Measurements from ENCODE around the gene TMC5. TPM values are rescaled to one million over a fixed set of nuclear protein-coding genes. Genes with fewer than 3 reads are reported as not detected.
"Not testable (repeated sequence)": the region's sequence is repeated elsewhere in the genome, so short reads cannot be mapped to it uniquely, and the experiment has no call there.

Gene TMC5
- total and polyA plus RNA-seq, 7 donors, result 0.01 to 0.04 TPM; not detected in 5

DNA sequence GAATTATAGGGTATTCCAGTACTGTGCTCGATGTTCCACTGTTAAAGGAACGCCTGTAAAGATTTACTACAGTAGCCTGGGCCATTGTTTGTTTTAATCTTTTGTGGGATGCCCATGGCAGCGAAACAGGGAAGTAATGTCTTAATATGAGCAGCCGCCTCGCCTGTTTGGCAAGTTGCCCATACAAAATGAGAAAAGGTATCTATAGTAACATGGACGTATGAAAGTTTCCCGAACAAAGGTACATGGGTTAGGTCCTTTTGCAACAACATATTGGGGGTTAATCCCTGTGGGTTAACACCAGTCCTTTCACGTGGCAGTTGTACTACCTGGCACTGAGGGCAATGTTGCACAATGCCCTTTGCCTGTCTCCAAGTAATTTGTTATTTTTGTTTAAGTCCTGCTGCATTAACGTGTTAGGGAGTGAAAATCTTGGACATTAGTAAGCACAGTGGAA is 21.1 kb upstream of the TMC5 start:
- no peak for DNase-seq
- Histone ChIP-seq H3K4me3 (no peak overlapping the region), H3K9me3 (no peaks in the 10 kb centered on the region), H3K4me1 (no peaks in the 10 kb centered on the region), H3K27me3 (ENCODE audit: insufficient read depth in 3 of 3, low read length in 2 of 3) (peaks cover 0 to 3% (median 0%) of the 10 kb centered on the region in 3 donors), H3K27ac (no peak overlapping the region), H3K36me3 (ENCODE audit: insufficient read depth in 1 of 2, low read depth in 1 of 2) (no peaks in the 10 kb centered on the region)
- 24 to 37% (median 28%) methylated on average over 9 of the region's 9 CpGs for WGBS, 3 donors
- no peak for ATAC-seq
- intact Hi-C loops (cut with DNase I), result no loop called here
- TF ChIP-seq, protein P1, sequence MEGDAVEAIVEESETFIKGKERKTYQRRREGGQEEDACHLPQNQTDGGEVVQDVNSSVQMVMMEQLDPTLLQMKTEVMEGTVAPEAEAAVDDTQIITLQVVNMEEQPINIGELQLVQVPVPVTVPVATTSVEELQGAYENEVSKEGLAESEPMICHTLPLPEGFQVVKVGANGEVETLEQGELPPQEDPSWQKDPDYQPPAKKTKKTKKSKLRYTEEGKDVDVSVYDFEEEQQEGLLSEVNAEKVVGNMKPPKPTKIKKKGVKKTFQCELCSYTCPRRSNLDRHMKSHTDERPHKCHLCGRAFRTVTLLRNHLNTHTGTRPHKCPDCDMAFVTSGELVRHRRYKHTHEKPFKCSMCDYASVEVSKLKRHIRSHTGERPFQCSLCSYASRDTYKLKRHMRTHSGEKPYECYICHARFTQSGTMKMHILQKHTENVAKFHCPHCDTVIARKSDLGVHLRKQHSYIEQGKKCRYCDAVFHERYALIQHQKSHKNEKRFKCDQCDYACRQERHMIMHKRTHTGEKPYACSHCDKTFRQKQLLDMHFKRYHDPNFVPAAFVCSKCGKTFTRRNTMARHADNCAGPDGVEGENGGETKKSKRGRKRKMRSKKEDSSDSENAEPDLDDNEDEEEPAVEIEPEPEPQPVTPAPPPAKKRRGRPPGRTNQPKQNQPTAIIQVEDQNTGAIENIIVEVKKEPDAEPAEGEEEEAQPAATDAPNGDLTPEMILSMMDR (IDR thresholded peaks at IDR 0.05), result no peak

DNA sequence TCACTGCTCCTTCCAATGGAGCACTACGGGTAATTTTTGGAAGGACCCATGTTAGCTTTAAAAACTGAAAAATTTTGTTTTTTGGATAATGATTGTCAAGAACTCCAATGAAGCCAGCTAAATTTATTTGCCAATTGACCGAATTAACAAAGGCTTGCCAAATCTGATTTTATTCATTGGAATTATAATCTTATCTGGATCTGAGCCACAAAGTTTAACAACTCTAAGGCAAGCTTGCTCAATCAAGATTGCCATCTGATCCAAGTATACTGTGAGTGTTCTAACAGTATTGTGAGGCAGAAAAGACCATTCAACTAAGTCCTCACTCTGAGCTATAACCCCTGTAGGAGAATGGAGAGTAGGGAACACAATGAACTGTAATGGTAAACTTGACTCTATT is 20.3 kb upstream of the TMC5 start:
- H3K9me3 ChIP-seq; H3K36me3 ChIP-seq (ENCODE audit: insufficient read depth in 1 of 2, low read depth in 1 of 2); DNase-seq; intact Hi-C loops (cut with DNase I); H3K4me3 ChIP-seq; H3K4me1 ChIP-seq; H3K27me3 ChIP-seq (ENCODE audit: insufficient read depth in 3 of 3, low read length in 2 of 3); H3K27ac ChIP-seq; ATAC-seq: not testable (repeated sequence)
- 42 to 70% (median 53%) methylated on average over 2 of the region's 2 CpGs for WGBS, 3 donors

DNA sequence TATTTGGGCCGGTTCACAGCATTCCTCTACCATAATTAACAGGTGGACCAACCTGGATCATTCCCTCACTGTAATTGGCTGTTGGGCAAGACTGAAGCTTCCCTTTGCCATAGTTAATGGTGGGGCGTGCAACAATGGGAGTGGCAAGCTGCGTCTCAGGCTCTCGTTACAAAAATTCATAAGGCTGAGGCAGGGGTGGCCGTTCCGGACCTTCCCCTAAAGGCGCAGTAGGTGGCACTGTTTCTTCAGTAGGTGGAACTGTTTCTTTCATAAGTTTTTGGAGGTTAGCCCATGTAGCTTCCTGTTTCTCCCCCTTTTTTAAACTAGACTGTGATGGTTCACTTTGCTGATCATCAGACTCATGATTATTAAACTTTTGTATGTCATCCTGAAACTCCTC is 17.0 kb upstream of the TMC5 start:
- H3K27me3 ChIP-seq (ENCODE audit: insufficient read depth in 3 of 3, low read length in 2 of 3), result peaks cover 0 to 9% (median 3%) of the 10 kb centered on the region in 3 donors
- 55 to 69% (median 59%) methylated on average over 7 of the region's 7 CpGs for WGBS, 3 donors
- no peaks in the 10 kb centered on the region for H3K36me3 ChIP-seq (ENCODE audit: insufficient read depth in 1 of 2, low read depth in 1 of 2)
- no peak overlapping the region for H3K27ac ChIP-seq
- no peaks in the 10 kb centered on the region for H3K4me1 ChIP-seq
- no peak for ATAC-seq
- intact Hi-C loops (cut with DNase I), result no loop called here
- DNase-seq, result no peak
- H3K9me3 ChIP-seq, result no peaks in the 10 kb centered on the region
- TF ChIP-seq, protein P1 (IDR thresholded peaks at IDR 0.05), result no peak
- H3K4me3 ChIP-seq, result no peak overlapping the region

GRCh38 chr16:19406891-19407491 is 10.7 kb upstream of the TMC5 start:
- WGBS, 3 donors, result 50 to 62% (median 53%) methylated on average over 5 of the region's 5 CpGs
- Histone ChIP-seq H3K4me1 (no peaks in the 10 kb centered on the region), H3K9me3 (peaks cover 4% of the 10 kb centered on the region), H3K36me3 (ENCODE audit: insufficient read depth in 1 of 2, low read depth in 1 of 2) (no peaks in the 10 kb centered on the region), H3K4me3 (no peak overlapping the region), H3K27ac (no peak overlapping the region), H3K27me3 (ENCODE audit: insufficient read depth in 3 of 3, low read length in 2 of 3) (peaks cover 4 to 39% (median 4%) of the 10 kb centered on the region in 3 donors)
- intact Hi-C loops (cut with DNase I), result no loop called here
- TF ChIP-seq, protein P1 (IDR thresholded peaks at IDR 0.05), result no peak
- ATAC-seq (no peak), DNase-seq (no peak)

DNA sequence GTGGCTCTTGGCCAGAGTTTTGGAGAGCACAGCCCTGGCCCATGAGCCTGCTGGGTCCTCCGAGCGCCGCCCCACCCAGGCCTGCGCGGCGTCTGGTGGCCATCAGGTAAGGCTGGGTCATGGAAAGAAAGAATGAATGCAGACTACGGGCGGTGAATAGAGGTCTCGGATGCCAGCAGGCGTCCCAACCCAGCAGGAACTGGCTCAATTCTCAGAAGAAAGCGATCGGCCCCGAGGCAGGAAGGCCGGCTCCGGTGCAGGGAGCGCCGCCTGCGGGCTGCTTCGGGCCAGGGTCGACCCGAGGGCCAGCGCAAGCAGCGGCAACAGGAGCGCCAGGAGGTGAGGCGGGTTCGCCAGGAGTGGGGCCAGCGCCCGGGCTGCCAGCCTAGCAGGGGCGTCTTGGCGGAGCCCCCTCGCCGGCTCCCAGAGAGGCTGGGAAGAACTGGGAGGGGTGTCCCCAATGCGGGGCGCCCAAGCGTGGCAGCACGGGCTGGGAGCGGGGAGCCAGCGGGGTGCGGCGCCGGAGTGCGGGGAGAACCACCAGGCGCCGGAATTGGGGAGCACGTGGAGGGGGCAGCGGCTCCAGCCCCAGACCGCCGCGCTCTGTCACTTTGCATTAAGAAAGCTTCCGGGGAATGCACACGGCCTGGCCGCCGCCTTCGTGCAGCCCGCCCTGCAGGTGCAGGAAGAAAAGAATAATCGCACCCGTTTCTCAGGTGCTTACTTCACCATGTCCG is 7.1 kb upstream of the TMC5 start:
- 2 to 3% (median 2%) methylated on average over 52 to 58 of the region's 58 CpGs for WGBS, 3 donors
- peaks cover 4% of the 10 kb centered on the region for H3K9me3 ChIP-seq
- DNase-seq (peak in 1 of 2 donors; percentile 52), ATAC-seq (no peak)
- intact Hi-C loops (cut with DNase I), result no loop called here
- no peak overlapping the region for H3K27ac ChIP-seq
- TF ChIP-seq, protein P1 (IDR thresholded peaks at IDR 0.05), result no peak
- peak overlapping the region; percentile 45 for H3K4me3 ChIP-seq
- no peaks in the 10 kb centered on the region for H3K4me1 ChIP-seq
- H3K36me3 ChIP-seq (ENCODE audit: insufficient read depth in 1 of 2, low read depth in 1 of 2), result no peaks in the 10 kb centered on the region
- H3K27me3 ChIP-seq (ENCODE audit: insufficient read depth in 3 of 3, low read length in 2 of 3), result peaks cover 4 to 40% (median 4%) of the 10 kb centered on the region in 3 donors
